AG10803 (cell line): ENCODE results near the gene LYPD1.

Experiments
- DNase-seq: peaks from one replicate; pipeline ENCODE4 v3.0.0; 2010; ENCODE audit warnings: low read depth
- H3K4me3 ChIP-seq: 2 replicates; pipeline ENCODE4 v1.5.1; 2011; ENCODE audit warnings: mild to moderate bottlenecking, low read length, control low read depth
- TF ChIP-seq, protein P1 (sequence below): conservative IDR thresholded peaks from 2 replicates; pipeline ENCODE4 v1.5.1; 2011; ENCODE audit warnings: mild to moderate bottlenecking, low read length, control low read depth, inconsistent platforms

The LYPD1 gene

GRCh38 chr2:132697556-132698205, 27.7 kb upstream of the LYPD1 start:
- no peak overlapping the region for H3K4me3 ChIP-seq
- TF ChIP-seq, protein P1, sequence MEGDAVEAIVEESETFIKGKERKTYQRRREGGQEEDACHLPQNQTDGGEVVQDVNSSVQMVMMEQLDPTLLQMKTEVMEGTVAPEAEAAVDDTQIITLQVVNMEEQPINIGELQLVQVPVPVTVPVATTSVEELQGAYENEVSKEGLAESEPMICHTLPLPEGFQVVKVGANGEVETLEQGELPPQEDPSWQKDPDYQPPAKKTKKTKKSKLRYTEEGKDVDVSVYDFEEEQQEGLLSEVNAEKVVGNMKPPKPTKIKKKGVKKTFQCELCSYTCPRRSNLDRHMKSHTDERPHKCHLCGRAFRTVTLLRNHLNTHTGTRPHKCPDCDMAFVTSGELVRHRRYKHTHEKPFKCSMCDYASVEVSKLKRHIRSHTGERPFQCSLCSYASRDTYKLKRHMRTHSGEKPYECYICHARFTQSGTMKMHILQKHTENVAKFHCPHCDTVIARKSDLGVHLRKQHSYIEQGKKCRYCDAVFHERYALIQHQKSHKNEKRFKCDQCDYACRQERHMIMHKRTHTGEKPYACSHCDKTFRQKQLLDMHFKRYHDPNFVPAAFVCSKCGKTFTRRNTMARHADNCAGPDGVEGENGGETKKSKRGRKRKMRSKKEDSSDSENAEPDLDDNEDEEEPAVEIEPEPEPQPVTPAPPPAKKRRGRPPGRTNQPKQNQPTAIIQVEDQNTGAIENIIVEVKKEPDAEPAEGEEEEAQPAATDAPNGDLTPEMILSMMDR, result no peak

GRCh38 chr2:132692816-132693215, 22.8 kb upstream of the LYPD1 start:
- peak; percentile 44 for DNase-seq
- TF ChIP-seq, protein P1, result no peak
- H3K4me3 ChIP-seq, result no peak overlapping the region

More at GRCh38 chr2:132697556-132698205, 27.7 kb upstream of the LYPD1 start:
- DNase-seq, result no peak

GRCh38 chr2:132691556-132691955, 21.6 kb upstream of the LYPD1 start:
- H3K4me3 ChIP-seq, result no peak overlapping the region
- TF ChIP-seq, protein P1, result no peak
- no peak for DNase-seq

- DNase-seq, result peak; percentile 48
- no peak overlapping the region for H3K4me3 ChIP-seq
- TF ChIP-seq, protein P1, result no peak
Observed at GRCh38 chr2:132690664-132691303, 20.8 kb upstream of the LYPD1 start.

GRCh38 chr2:132681766-132682165, 11.8 kb upstream of the LYPD1 start:
- DNase-seq, result no peak
- TF ChIP-seq, protein P1, result no peak
- no peak overlapping the region for H3K4me3 ChIP-seq

DNA sequence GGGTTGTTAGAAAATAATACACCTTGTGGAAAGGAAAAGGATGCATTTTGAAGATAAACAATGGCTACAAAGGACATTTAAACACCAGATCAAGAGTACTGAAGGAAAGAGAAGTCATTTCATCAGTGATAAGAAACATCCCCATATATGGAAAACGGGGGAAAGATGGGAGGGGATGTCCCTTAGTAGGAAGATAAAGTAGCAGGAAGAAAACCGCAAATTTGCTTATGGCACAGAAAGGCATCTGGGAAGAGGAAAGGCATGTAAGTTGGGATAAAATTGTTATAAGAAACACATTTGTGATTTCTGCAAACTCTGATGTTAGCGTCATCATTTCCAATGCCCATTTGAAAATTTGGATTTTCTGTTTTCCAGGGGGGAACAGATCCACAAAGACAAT, 10.5 kb upstream of the LYPD1 start:
- TF ChIP-seq, protein P1, result no peak
- H3K4me3 ChIP-seq, result no peak overlapping the region
- DNase-seq, result no peak

DNA sequence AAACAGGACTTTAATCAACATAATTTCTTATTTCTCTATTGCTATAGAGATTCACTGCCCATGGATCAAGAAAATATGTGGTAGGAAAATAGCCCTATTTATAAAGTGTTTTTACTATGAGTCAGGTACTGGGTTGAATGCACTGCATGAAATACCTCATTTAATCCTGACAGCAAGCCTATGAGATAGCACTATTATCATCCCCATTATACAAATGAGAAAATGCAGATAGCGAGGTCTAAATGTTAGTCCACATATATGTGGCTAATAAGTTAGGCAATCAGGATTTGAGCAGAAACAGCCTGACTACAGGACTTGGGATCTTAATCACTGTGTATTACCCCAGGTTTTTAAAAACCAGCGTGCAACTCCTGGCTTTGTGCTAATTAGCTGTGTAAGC, 8.5 kb upstream of the LYPD1 start:
- no peak for DNase-seq
- no peak overlapping the region for H3K4me3 ChIP-seq
- TF ChIP-seq, protein P1, result no peak
